Germinal center (tissue), 1 donor: ENCODE data around the gene NMT1.

Experiments used
- DNase-seq: peaks from one replicate; pipeline ENCODE4 v3.0.0; 2012; ENCODE audit warnings: mixed read lengths, low spot score

The NMT1 gene

GRCh38 chr17:45104907-45105624 is 43.9 kb downstream of the NMT1 start:
- no peak for DNase-seq

- no peak for DNase-seq
These were observed 45.0 kb downstream of the NMT1 start for GRCh38 chr17:45106096-45106495.

- DNase-seq: no peak
These were observed 45.5 kb downstream of the NMT1 start for GRCh38 chr17:45106582-45106981.

GRCh38 chr17:45107293-45108010 is 46.3 kb downstream of the NMT1 start:
- no peak for DNase-seq

GRCh38 chr17:45108051-45108450 is 46.9 kb downstream of the NMT1 start:
- DNase-seq: no peak

- DNase-seq: no peak
These were observed 47.7 kb downstream of the NMT1 start for GRCh38 chr17:45108595-45109521.

GRCh38 chr17:45110676-45111611 is 49.8 kb downstream of the NMT1 start:
- no peak for DNase-seq

GRCh38 chr17:45111850-45112249 is 50.7 kb downstream of the NMT1 start:
- DNase-seq: no peak

- no peak for DNase-seq
These were observed 51.7 kb downstream of the NMT1 start for GRCh38 chr17:45112559-45113423.

- DNase-seq: no peak
These were observed 52.3 kb downstream of the NMT1 start for GRCh38 chr17:45113424-45113754.

GRCh38 chr17:45114117-45114932 is 53.2 kb downstream of the NMT1 start:
- DNase-seq: no peak

GRCh38 chr17:45115015-45115625 is 54.0 kb downstream of the NMT1 start:
- no peak for DNase-seq

- no peak for DNase-seq
These were observed 54.8 kb downstream of the NMT1 start for GRCh38 chr17:45115871-45116270.

GRCh38 chr17:45116434-45117016 is 55.4 kb downstream of the NMT1 start:
- DNase-seq: no peak

GRCh38 chr17:45117334-45117733 is 56.2 kb downstream of the NMT1 start:
- DNase-seq: no peak

- no peak for DNase-seq
These were observed 56.9 kb downstream of the NMT1 start for GRCh38 chr17:45117848-45118646.

- no peak for DNase-seq
These were observed 57.6 kb downstream of the NMT1 start for GRCh38 chr17:45118691-45119090.

GRCh38 chr17:45119964-45120363 is 58.8 kb downstream of the NMT1 start:
- no peak for DNase-seq
